Transverse colon (tissue), 4 donors: ENCODE measurements around the gene GOLGA8A.
"Not testable (repeated sequence)": the region's sequence is repeated elsewhere in the genome, so short reads cannot be mapped to it uniquely, and the experiment has no call there.

Experiments used
- EP300 ChIP-seq: sonication (generic); formaldehyde crosslinking; IDR thresholded peaks from one replicate; pipeline ENCODE4 v1.6.1; 2017; ENCODE audit warnings: antibody characterized with exemption, low read depth
- POLR2A ChIP-seq: fragments of 450-650 bp; IDR thresholded peaks from one replicate; pipeline ENCODE4 v1.6.1; 2016; ENCODE audit warnings: antibody characterized with exemption, mild to moderate bottlenecking, moderate library complexity
- POLR2AphosphoS5 ChIP-seq, 3 donors: sonication (generic); formaldehyde crosslinking; IDR thresholded peaks; one replicate each; pipeline ENCODE4 v1.6.1; 2016; ENCODE audit warnings: antibody characterized with exemption in 3 of 3
- TF ChIP-seq, protein P1 (sequence below), 5 experiments: fragments of 200-600 bp in 3 of 5; fragments of 450-650 bp in 2 of 5; sonication (generic) in 3 of 5; IDR thresholded peaks; 1 replicate in 2 of 5; 2 replicates in 3 of 5; pipeline ENCODE4 v1.5.1; 2016 to 2017; ENCODE audit warnings: antibody characterized with exemption in 5 of 5, inconsistent platforms in 3 of 5, mild to moderate bottlenecking in 2 of 5, moderate library complexity in 1 of 5

DNA sequence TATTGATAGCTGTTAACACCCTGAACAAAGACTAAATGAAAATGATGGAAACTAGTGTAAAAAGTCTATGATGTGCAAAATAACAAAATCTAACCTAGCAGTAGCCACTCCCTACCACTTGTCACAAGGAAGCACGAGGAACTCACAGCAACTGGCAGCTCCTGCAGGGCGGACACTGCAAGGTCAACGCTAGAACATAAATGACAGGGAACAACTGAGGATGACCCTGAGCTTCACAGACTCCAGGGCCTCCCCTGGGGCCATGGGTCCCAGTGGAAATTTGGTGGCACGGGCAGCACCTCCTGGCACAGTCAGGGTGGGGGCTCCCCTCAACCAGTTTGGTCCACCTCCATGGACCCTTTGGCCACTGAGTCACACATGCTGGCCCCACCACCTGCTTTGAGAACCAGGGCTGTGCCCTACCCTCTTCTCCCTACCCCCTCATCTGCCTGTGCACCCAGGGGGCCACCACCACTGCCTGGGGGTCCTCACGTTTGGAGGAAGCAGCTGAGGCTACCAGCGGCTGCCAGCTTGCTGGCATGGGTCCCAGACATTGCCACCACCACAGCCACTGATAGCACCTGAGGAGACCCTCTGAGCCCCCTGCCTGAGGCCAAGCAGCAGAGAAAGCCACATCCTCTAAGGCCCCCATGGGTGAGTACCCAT lies 14.1 kb downstream of the GOLGA8A start:
- TF ChIP-seq, protein P1, sequence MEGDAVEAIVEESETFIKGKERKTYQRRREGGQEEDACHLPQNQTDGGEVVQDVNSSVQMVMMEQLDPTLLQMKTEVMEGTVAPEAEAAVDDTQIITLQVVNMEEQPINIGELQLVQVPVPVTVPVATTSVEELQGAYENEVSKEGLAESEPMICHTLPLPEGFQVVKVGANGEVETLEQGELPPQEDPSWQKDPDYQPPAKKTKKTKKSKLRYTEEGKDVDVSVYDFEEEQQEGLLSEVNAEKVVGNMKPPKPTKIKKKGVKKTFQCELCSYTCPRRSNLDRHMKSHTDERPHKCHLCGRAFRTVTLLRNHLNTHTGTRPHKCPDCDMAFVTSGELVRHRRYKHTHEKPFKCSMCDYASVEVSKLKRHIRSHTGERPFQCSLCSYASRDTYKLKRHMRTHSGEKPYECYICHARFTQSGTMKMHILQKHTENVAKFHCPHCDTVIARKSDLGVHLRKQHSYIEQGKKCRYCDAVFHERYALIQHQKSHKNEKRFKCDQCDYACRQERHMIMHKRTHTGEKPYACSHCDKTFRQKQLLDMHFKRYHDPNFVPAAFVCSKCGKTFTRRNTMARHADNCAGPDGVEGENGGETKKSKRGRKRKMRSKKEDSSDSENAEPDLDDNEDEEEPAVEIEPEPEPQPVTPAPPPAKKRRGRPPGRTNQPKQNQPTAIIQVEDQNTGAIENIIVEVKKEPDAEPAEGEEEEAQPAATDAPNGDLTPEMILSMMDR (IDR thresholded peaks at IDR 0.05) = not testable (repeated sequence)
- TF ChIP-seq POLR2AphosphoS5 (IDR thresholded peaks at IDR 0.05); EP300; POLR2A: not testable (repeated sequence)
